Measurements from ENCODE around the gene MOSPD2.

DNA sequence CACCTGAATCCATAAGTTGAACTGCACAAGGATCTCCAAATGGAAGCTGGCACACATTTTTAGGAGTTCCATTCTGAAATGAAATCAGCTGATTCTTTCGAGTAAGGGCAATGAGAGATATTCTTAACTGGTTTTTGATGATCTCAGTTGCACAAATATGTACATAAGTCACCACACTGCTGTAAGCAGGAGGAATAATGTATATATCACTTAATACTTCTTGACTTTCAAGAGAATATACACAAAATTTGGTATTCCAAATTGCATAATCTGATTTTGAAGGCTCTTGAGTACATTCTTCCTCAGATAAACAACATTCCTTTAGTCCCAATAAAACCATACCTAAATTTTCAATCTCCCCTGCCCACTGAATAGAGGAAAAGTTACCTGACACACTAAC is 8.6 kb upstream of the MOSPD2 start:
- no peak for TF ChIP-seq POLR2A (IDR thresholded peaks at IDR 0.05; ENCODE audit: low read depth, low read length)
- TF ChIP-seq, protein P1, sequence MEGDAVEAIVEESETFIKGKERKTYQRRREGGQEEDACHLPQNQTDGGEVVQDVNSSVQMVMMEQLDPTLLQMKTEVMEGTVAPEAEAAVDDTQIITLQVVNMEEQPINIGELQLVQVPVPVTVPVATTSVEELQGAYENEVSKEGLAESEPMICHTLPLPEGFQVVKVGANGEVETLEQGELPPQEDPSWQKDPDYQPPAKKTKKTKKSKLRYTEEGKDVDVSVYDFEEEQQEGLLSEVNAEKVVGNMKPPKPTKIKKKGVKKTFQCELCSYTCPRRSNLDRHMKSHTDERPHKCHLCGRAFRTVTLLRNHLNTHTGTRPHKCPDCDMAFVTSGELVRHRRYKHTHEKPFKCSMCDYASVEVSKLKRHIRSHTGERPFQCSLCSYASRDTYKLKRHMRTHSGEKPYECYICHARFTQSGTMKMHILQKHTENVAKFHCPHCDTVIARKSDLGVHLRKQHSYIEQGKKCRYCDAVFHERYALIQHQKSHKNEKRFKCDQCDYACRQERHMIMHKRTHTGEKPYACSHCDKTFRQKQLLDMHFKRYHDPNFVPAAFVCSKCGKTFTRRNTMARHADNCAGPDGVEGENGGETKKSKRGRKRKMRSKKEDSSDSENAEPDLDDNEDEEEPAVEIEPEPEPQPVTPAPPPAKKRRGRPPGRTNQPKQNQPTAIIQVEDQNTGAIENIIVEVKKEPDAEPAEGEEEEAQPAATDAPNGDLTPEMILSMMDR (IDR thresholded peaks at IDR 0.05; ENCODE audit: extremely low read depth in 1 of 2, insufficient read depth in 1 of 2, low read depth in 1 of 2, low read length in 2 of 2): no peak
- no peak for TF ChIP-seq EZH2 (IDR thresholded peaks at IDR 0.05; ENCODE audit: borderline replicate concordance, low read depth, low read length, severe bottlenecking)
- no peak for TF ChIP-seq POLR2AphosphoS5 (IDR thresholded peaks at IDR 0.05; ENCODE audit: insufficient read depth, low read depth, low read length)
- TF ChIP-seq, protein P2, sequence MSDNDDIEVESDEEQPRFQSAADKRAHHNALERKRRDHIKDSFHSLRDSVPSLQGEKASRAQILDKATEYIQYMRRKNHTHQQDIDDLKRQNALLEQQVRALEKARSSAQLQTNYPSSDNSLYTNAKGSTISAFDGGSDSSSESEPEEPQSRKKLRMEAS (IDR thresholded peaks at IDR 0.05; ENCODE audit: insufficient read depth, insufficient read length): no peak
- no peak for TF ChIP-seq FOS (IDR thresholded peaks at IDR 0.05; ENCODE audit: borderline replicate concordance, insufficient read depth, low read length)
- no peak for TF ChIP-seq JUN (IDR thresholded peaks at IDR 0.05; ENCODE audit: borderline replicate concordance, insufficient read depth, insufficient read length, low read depth)
- TF ChIP-seq MYC (IDR thresholded peaks at IDR 0.05; ENCODE audit: low read depth, low read length): no peak

Data from endothelial cell of umbilical vein (primary cell).